H9 (cell line): ENCODE data around the gene P4HA1. TPM values are rescaled to one million over a fixed set of nuclear protein-coding genes. Genes with fewer than 3 reads are reported as not detected.

Experiments used
- DNase-seq: peaks from one replicate; pipeline ENCODE4 v3.0.0-alpha.2; 2017
- H2AFZ ChIP-seq: one replicate; pipeline ENCODE4 v1.6.1; 2013; ENCODE audit warnings: mild to moderate bottlenecking, low read length, control low read depth, moderate library complexity
- H2AK5ac ChIP-seq: 2 replicates; pipeline ENCODE4 v1.6.1; 2013; ENCODE audit warnings: low read length, control low read depth, mixed read lengths; ENCODE audit not compliant: insufficient read length
- H2BK120ac ChIP-seq: one replicate; pipeline ENCODE4 v1.6.1; 2013; ENCODE audit warnings: low read depth, mild to moderate bottlenecking, low read length, control low read depth, inconsistent platforms; ENCODE audit not compliant: poor library complexity, severe bottlenecking
- H2BK12ac ChIP-seq: 2 replicates; pipeline ENCODE4 v1.6.1; 2013; ENCODE audit warnings: low read length, control low read depth, mixed read lengths, low read depth; ENCODE audit not compliant: insufficient read length
- H2BK15ac ChIP-seq: 2 replicates; pipeline ENCODE4 v1.6.1; 2013; ENCODE audit warnings: low read depth, low read length, control low read depth
- H2BK20ac ChIP-seq: one replicate; pipeline ENCODE4 v1.6.1; 2013; ENCODE audit warnings: low read depth, mild to moderate bottlenecking, low read length, control low read depth, inconsistent platforms; ENCODE audit not compliant: poor library complexity, severe bottlenecking
- H2BK5ac ChIP-seq: 2 replicates; pipeline ENCODE4 v1.6.1; 2013; ENCODE audit warnings: low read length, control low read depth, mixed read lengths; ENCODE audit not compliant: insufficient read length
- H3K14ac ChIP-seq: 2 replicates; pipeline ENCODE4 v1.6.1; 2013; ENCODE audit warnings: low read length, control low read depth; ENCODE audit not compliant: insufficient read depth
- H3K18ac ChIP-seq: 2 replicates; pipeline ENCODE4 v1.6.1; 2013; ENCODE audit warnings: low read depth, mild to moderate bottlenecking, mixed read lengths, low read length, control low read depth; ENCODE audit not compliant: insufficient read length
- H3K23ac ChIP-seq: 2 replicates; pipeline ENCODE4 v1.6.1; 2013; ENCODE audit warnings: low read length, control low read depth, mixed read lengths, low read depth; ENCODE audit not compliant: insufficient read length
- H3K23me2 ChIP-seq: 2 replicates; pipeline ENCODE4 v1.6.1; 2013; ENCODE audit warnings: low read depth, mild to moderate bottlenecking, mixed read lengths, low read length, control low read depth; ENCODE audit not compliant: insufficient read length, poor library complexity, severe bottlenecking
- H3K27ac ChIP-seq: 2 replicates; pipeline ENCODE4 v1.5.1; 2013; ENCODE audit warnings: low read length, control low read depth, mixed read lengths, low read depth; ENCODE audit not compliant: insufficient read length
- H3K27me3 ChIP-seq: 2 replicates; pipeline ENCODE4 v1.6.1; 2013; ENCODE audit warnings: low read length, control low read depth, inconsistent platforms; ENCODE audit not compliant: insufficient read depth
- H3K4ac ChIP-seq: 2 replicates; pipeline ENCODE4 v1.6.1; 2013; ENCODE audit warnings: low read depth, mild to moderate bottlenecking, control low read depth, inconsistent platforms, low read length, moderate library complexity
- H3K4me1 ChIP-seq: 2 replicates; pipeline ENCODE4 v1.6.1; 2013; ENCODE audit warnings: low read length, control low read depth, inconsistent platforms; ENCODE audit not compliant: insufficient read depth
- H3K4me2 ChIP-seq: 2 replicates; pipeline ENCODE4 v1.6.1; 2013; ENCODE audit warnings: low read length, control low read depth, mixed read lengths; ENCODE audit not compliant: insufficient read length, insufficient read depth
- H3K56ac ChIP-seq: 2 replicates; pipeline ENCODE4 v1.6.1; 2013; ENCODE audit warnings: low read depth, mild to moderate bottlenecking, mixed read lengths, low read length, control low read depth; ENCODE audit not compliant: insufficient read length
- H3K79me1 ChIP-seq: 2 replicates; pipeline ENCODE4 v1.6.1; 2013; ENCODE audit warnings: low read depth, mild to moderate bottlenecking, moderate library complexity, low read length, control low read depth, inconsistent platforms; ENCODE audit not compliant: insufficient read depth, poor library complexity, severe bottlenecking
- H3K79me2 ChIP-seq: 2 replicates; pipeline ENCODE4 v1.6.1; 2013; ENCODE audit warnings: low read length, control low read depth, inconsistent platforms; ENCODE audit not compliant: insufficient read depth
- H3K9ac ChIP-seq: 2 replicates; pipeline ENCODE4 v1.6.1; 2013; ENCODE audit warnings: low read length, control low read depth, mixed read lengths; ENCODE audit not compliant: insufficient read length; ENCODE audit errors: extremely low read depth
- H3K9me3 ChIP-seq: one replicate; pipeline ENCODE4 v1.6.1; 2013; ENCODE audit warnings: low read depth, low read length, inconsistent platforms; ENCODE audit not compliant: control insufficient read depth
- H3T11ph ChIP-seq: one replicate; pipeline ENCODE4 v1.6.1; 2013; ENCODE audit warnings: mild to moderate bottlenecking, low read length, control low read depth, inconsistent platforms
- H4K20me1 ChIP-seq: one replicate; pipeline ENCODE4 v1.6.1; 2013; ENCODE audit not compliant: control insufficient read depth, insufficient read length, insufficient read depth
- H4K5ac ChIP-seq: 2 replicates; pipeline ENCODE4 v1.6.1; 2013; ENCODE audit warnings: low read depth, mild to moderate bottlenecking, mixed read lengths, low read length, control low read depth; ENCODE audit not compliant: insufficient read length
- H4K8ac ChIP-seq: replicated peaks from 2 replicates; pipeline ENCODE4 v1.6.1; 2013; ENCODE audit warnings: low read length, control low read depth, mixed read lengths, low read depth; ENCODE audit not compliant: insufficient read length
- H4K91ac ChIP-seq: 2 replicates; pipeline ENCODE4 v1.6.1; 2013; ENCODE audit warnings: low read depth, mild to moderate bottlenecking, moderate library complexity, mixed read lengths, low read length, control low read depth; ENCODE audit not compliant: insufficient read length
- H3K27ac Mint-ChIP-seq, 3 experiments: 2 replicates in 2 of 3; 3 replicates in 1 of 3; pipeline ENCODE4 v1.8.0; 2020 to 2021; ENCODE audit warnings: mixed read lengths in 3 of 3, mild to moderate bottlenecking in 1 of 3, moderate library complexity in 1 of 3
- H3K27me3 Mint-ChIP-seq: 2 replicates; pipeline ENCODE4 v1.8.0; 2021; ENCODE audit warnings: low read depth, mild to moderate bottlenecking, moderate library complexity, mixed read lengths
- H3K36me3 Mint-ChIP-seq, 3 experiments: 2 replicates in 2 of 3; 3 replicates in 1 of 3; pipeline ENCODE4 v1.8.0; 2020 to 2021; ENCODE audit warnings: low read depth in 3 of 3, mixed read lengths in 3 of 3; ENCODE audit not compliant: insufficient read depth in 1 of 3
- H3K4me1 Mint-ChIP-seq, 2 experiments: 2 replicates each; pipeline ENCODE4 v1.8.0; 2020; ENCODE audit warnings: mixed read lengths in 2 of 2
- H3K4me3 Mint-ChIP-seq, 2 experiments: 2 replicates in 1 of 2; 3 replicates in 1 of 2; pipeline ENCODE4 v1.8.0; 2020 to 2021; ENCODE audit warnings: mild to moderate bottlenecking in 2 of 2, mixed read lengths in 2 of 2, moderate library complexity in 1 of 2
- H3K9me3 Mint-ChIP-seq, 2 experiments: 2 replicates in 1 of 2; 3 replicates in 1 of 2; pipeline ENCODE4 v1.8.0; 2020; ENCODE audit warnings: mild to moderate bottlenecking in 2 of 2, mixed read lengths in 2 of 2, moderate library complexity in 1 of 2
- WGBS: extraction: QIAGEN DNeasy Blood & Tissue Kit; methylation state at CpG from one replicate; pipeline ENCODE4 v1.1.7; 2013; ENCODE audit warnings: missing lambda C conversion rate, low lambda C conversion rate, mixed read lengths; ENCODE audit not compliant: insufficient read length; ENCODE audit errors: extremely low coverage; 5-methylcytosine and 5-hydroxymethylcytosine counted together
- total RNA-seq: library from RNA; stranded (reverse); gene quantifications from 2 replicates; pipeline ENCODE4 v1.2.1, GENCODE V29; 2021
- TF ChIP-seq, protein P1 (sequence below): fragments of 200-600 bp; sonication (generic); conservative IDR thresholded peaks from 3 replicates; pipeline ENCODE4 v1.8.0; 2021; ENCODE audit warnings: antibody characterized with exemption, mild to moderate bottlenecking

P4HA1 gene
- total RNA-seq, 1 experiment from 2014 or later, result 48.6 TPM

DNA sequence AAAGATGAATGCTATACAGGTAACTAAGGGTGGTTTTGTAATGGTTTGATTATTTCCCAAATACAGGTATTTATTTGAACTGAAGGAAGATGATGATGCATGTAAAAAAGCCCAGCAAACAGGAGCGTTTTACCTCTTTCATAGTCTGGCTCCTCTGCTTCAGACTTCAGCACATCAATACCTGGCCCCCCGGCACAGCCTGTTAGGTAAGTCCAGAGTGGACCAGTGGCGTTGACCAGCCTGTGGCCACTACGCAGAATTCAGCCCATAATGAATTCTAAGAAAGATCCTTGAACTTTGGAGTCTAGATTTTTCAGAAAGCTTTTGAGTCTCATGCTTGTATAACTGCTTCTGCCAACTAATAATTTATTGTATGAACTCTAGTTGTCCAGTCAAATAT lies 23.3 kb upstream of the P4HA1 start:
- no peak overlapping the region for H3K56ac ChIP-seq
- H2BK15ac ChIP-seq, result no peak overlapping the region
- peaks cover 8 to 9% of the 10 kb centered on the region in 2 experiments for H3K4me1 Mint-ChIP-seq
- H3K27me3 ChIP-seq, result no peaks in the 10 kb centered on the region
- no peak overlapping the region for H3K23ac ChIP-seq
- no peak overlapping the region for H2AK5ac ChIP-seq
- no peak overlapping the region for H3K27ac Mint-ChIP-seq
- H3K14ac ChIP-seq, result no peak overlapping the region
- no peak overlapping the region for H2BK5ac ChIP-seq
- no peak overlapping the region for H4K5ac ChIP-seq
- H3K79me2 ChIP-seq, result no peaks in the 10 kb centered on the region
- TF ChIP-seq, protein P1, sequence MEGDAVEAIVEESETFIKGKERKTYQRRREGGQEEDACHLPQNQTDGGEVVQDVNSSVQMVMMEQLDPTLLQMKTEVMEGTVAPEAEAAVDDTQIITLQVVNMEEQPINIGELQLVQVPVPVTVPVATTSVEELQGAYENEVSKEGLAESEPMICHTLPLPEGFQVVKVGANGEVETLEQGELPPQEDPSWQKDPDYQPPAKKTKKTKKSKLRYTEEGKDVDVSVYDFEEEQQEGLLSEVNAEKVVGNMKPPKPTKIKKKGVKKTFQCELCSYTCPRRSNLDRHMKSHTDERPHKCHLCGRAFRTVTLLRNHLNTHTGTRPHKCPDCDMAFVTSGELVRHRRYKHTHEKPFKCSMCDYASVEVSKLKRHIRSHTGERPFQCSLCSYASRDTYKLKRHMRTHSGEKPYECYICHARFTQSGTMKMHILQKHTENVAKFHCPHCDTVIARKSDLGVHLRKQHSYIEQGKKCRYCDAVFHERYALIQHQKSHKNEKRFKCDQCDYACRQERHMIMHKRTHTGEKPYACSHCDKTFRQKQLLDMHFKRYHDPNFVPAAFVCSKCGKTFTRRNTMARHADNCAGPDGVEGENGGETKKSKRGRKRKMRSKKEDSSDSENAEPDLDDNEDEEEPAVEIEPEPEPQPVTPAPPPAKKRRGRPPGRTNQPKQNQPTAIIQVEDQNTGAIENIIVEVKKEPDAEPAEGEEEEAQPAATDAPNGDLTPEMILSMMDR, result no peak
- no peak overlapping the region for H3K9ac ChIP-seq
- H3K23me2 ChIP-seq, result no peaks in the 10 kb centered on the region
- no peak overlapping the region for H2BK20ac ChIP-seq
- no peak overlapping the region for H2BK120ac ChIP-seq
- no peak overlapping the region for H2BK12ac ChIP-seq
- H3K4ac ChIP-seq, result no peak overlapping the region
- H4K20me1 ChIP-seq, result no peaks in the 10 kb centered on the region
- H4K91ac ChIP-seq, result no peak overlapping the region
- no peaks in the 10 kb centered on the region for H3K79me1 ChIP-seq
- H4K8ac ChIP-seq, result no peak overlapping the region
- DNase-seq, result no peak
- no peaks in the 10 kb centered on the region for H3K9me3 ChIP-seq
- H3K4me1 ChIP-seq, result no peaks in the 10 kb centered on the region
- H3K36me3 Mint-ChIP-seq, result peaks cover 2 to 22% (median 4%) of the 10 kb centered on the region in 3 experiments; a peak in 5 of 7 replicates
- no peaks in the 10 kb centered on the region for H3K9me3 Mint-ChIP-seq
- H3K4me3 Mint-ChIP-seq, result no peak overlapping the region
- WGBS, result no CpG with 5 or more reads among the region's 4 CpGs
- H3K4me2 ChIP-seq, result no peak overlapping the region
- no peaks in the 10 kb centered on the region for H3K27me3 Mint-ChIP-seq
- no peak overlapping the region for H3K27ac ChIP-seq
- no peak overlapping the region for H2AFZ ChIP-seq
- no peak overlapping the region for H3K18ac ChIP-seq
- no peak overlapping the region for H3T11ph ChIP-seq
